PC-9 (cell line): ENCODE results near the gene ZMYM4. TPM values are rescaled to one million over a fixed set of nuclear protein-coding genes. Genes with fewer than 3 reads are reported as not detected.

Source experiments
- BruUV-seq: library from RNA; stranded (reverse); fragments of 400-500 nt; replicated peaks from 2 replicates; lab custom pipeline; 2021; lab: Mats Ljungman, UMichigan
- CTCF ChIA-PET: fragments of 300-600 bp; sonication (Branson Sonifier 250); formaldehyde crosslinking; loops from one replicate; lab custom pipeline; 2022; ENCODE audit warnings: antibody characterized with exemption; lab: Charles Lee
- POLR2A ChIA-PET: fragments of 300-600 bp; sonication (Branson Sonifier 250); formaldehyde crosslinking; loops from one replicate; lab custom pipeline; 2022; ENCODE audit warnings: antibody characterized with exemption; ENCODE audit not compliant: unreplicated experiment; lab: Charles Lee
- DNase-seq, 2 experiments: peaks; one replicate each; pipeline versions ENCODE4 v3.0.0 to v3.0.0-alpha.2; 2015 to 2022; ENCODE audit warnings: mixed read lengths in 1 of 2
- H2AFZ ChIP-seq: fragments of 200-600 bp; sonication (generic); 2 replicates; pipeline ENCODE4 v1.8.1; 2017; ENCODE audit warnings: antibody characterized with exemption
- H3F3A ChIP-seq: fragments of 200-600 bp; sonication (generic); 2 replicates; pipeline ENCODE4 v1.8.1; 2017; ENCODE audit warnings: antibody characterized with exemption, mild to moderate bottlenecking, low read depth; ENCODE audit not compliant: insufficient read depth
- H3K27ac ChIP-seq: fragments of 200-600 bp; sonication (generic); 2 replicates; pipeline ENCODE4 v1.6.1; 2016; ENCODE audit warnings: mixed run types
- H3K27me3 ChIP-seq: fragments of 200-600 bp; sonication (generic); 2 replicates; pipeline ENCODE4 v1.6.1; 2016; ENCODE audit warnings: low read depth, mixed run types; ENCODE audit not compliant: insufficient read depth
- H3K36me3 ChIP-seq: fragments of 200-600 bp; sonication (generic); 2 replicates; pipeline ENCODE4 v1.6.1; 2016; ENCODE audit warnings: low read depth, mixed run types
- H3K4me1 ChIP-seq: fragments of 200-600 bp; sonication (generic); replicated peaks from 2 replicates; pipeline ENCODE4 v1.6.1; 2016; ENCODE audit warnings: mixed run types; ENCODE audit not compliant: insufficient read depth
- H3K4me2 ChIP-seq: fragments of 200-600 bp; sonication (generic); 2 replicates; pipeline ENCODE4 v1.6.1; 2017; ENCODE audit warnings: mixed run types
- H3K4me3 ChIP-seq: fragments of 200-600 bp; sonication (generic); 2 replicates; pipeline ENCODE4 v1.6.1; 2016; ENCODE audit warnings: mixed run types
- H3K79me2 ChIP-seq: fragments of 200-600 bp; sonication (generic); 2 replicates; pipeline ENCODE4 v1.6.1; 2017; ENCODE audit warnings: low read depth, mixed run types
- H3K9me2 ChIP-seq: fragments of 200-600 bp; sonication (generic); 2 replicates; pipeline ENCODE4 v1.8.1; 2017; ENCODE audit warnings: mild to moderate bottlenecking; ENCODE audit not compliant: insufficient read depth
- H3K9me3 ChIP-seq: fragments of 200-600 bp; sonication (generic); 2 replicates; pipeline ENCODE4 v1.8.1; 2016; ENCODE audit warnings: low read depth; ENCODE audit not compliant: insufficient read depth
- H4K20me1 ChIP-seq: fragments of 200-600 bp; sonication (generic); 2 replicates; pipeline ENCODE4 v1.8.1; 2017; ENCODE audit not compliant: insufficient read depth
- EZH2 ChIP-seq: fragments of 200-600 bp; sonication (generic); IDR thresholded peaks from 2 replicates; pipeline ENCODE4 v1.8.0; 2017; ENCODE audit warnings: antibody characterized with exemption, low read depth
- intact Hi-C: fragments of 100-400 bp; cut with micrococcal nuclease; formaldehyde crosslinking; loops from one replicate; pipeline ENCODE4 v1.10.0; 2022; ENCODE audit not compliant: unreplicated experiment
- total RNA-seq: library from RNA; stranded (reverse); gene quantifications from 2 replicates; pipeline ENCODE4 v1.2.3, GENCODE V29; 2021
- TF ChIP-seq, protein P1 (sequence below): fragments of 200-600 bp; sonication (generic); conservative IDR thresholded peaks from 2 replicates; pipeline ENCODE4 v1.6.1; 2017; ENCODE audit warnings: mixed run types, antibody characterized with exemption, mild to moderate bottlenecking, moderate library complexity

Gene ZMYM4
- total RNA-seq, 1 experiment from 2014 or later: 84.4 TPM

GRCh38 chr1:35466120-35466519, 197.6 kb downstream of the ZMYM4 start:
- Histone ChIP-seq H3K27me3 (no peaks in the 10 kb centered on the region), H3K9me2 (no peaks in the 10 kb centered on the region), H3K9me3 (0 out of 2 replicates have a peak, but pooled peaks cover 7% of the 10 kb centered on the region), H3K79me2 (no peaks in the 10 kb centered on the region), H4K20me1 (peaks cover 6% of the 10 kb centered on the region; the same call in 1 of the 2 replicates), H3K4me3 (no peak overlapping the region), H3F3A (peaks cover 20% of the 10 kb centered on the region; the same call in 1 of the 2 replicates), H3K4me2 (no peak overlapping the region), H2AFZ (no peak overlapping the region), H3K36me3 (no peaks in the 10 kb centered on the region), H3K27ac (no peak overlapping the region), H3K4me1 (peaks cover 17% of the 10 kb centered on the region)
- no TSS peak for BruUV-seq
- intact Hi-C loops: no loop called here
- ChIA-PET POLR2A (no interaction called here), CTCF (no interaction called here)
- no peak for DNase-seq
- TF ChIP-seq, protein P1, sequence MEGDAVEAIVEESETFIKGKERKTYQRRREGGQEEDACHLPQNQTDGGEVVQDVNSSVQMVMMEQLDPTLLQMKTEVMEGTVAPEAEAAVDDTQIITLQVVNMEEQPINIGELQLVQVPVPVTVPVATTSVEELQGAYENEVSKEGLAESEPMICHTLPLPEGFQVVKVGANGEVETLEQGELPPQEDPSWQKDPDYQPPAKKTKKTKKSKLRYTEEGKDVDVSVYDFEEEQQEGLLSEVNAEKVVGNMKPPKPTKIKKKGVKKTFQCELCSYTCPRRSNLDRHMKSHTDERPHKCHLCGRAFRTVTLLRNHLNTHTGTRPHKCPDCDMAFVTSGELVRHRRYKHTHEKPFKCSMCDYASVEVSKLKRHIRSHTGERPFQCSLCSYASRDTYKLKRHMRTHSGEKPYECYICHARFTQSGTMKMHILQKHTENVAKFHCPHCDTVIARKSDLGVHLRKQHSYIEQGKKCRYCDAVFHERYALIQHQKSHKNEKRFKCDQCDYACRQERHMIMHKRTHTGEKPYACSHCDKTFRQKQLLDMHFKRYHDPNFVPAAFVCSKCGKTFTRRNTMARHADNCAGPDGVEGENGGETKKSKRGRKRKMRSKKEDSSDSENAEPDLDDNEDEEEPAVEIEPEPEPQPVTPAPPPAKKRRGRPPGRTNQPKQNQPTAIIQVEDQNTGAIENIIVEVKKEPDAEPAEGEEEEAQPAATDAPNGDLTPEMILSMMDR: no peak
- TF ChIP-seq EZH2: no peak

- BruUV-seq: no TSS peak
- no peak for DNase-seq
- TF ChIP-seq, protein P1: no peak
- TF ChIP-seq EZH2: no peak
- no peaks in the 10 kb centered on the region for H3K79me2 ChIP-seq
- no peak overlapping the region for H3K4me3 ChIP-seq
- H3K4me2 ChIP-seq: no peak overlapping the region
- peaks cover 20% of the 10 kb centered on the region; the same call in 1 of the 2 replicates for H3F3A ChIP-seq
- H3K27me3 ChIP-seq: no peaks in the 10 kb centered on the region
- POLR2A ChIA-PET: no interaction called here
- CTCF ChIA-PET: no interaction called here
- intact Hi-C loops: no loop called here
- H2AFZ ChIP-seq: no peak overlapping the region
- H3K27ac ChIP-seq: no peak overlapping the region
- H3K4me1 ChIP-seq: peaks cover 17% of the 10 kb centered on the region
- 0 out of 2 replicates have a peak, but pooled peaks cover 6% of the 10 kb centered on the region for H3K36me3 ChIP-seq
- H3K9me3 ChIP-seq: no peaks in the 10 kb centered on the region
- H3K9me2 ChIP-seq: no peaks in the 10 kb centered on the region
- H4K20me1 ChIP-seq: peaks cover 6% of the 10 kb centered on the region; the same call in 1 of the 2 replicates
Observed at GRCh38 chr1:35470977-35471613, 202.6 kb downstream of the ZMYM4 start.

Other genes starting within 250 kb of the ZMYM4 start
- 17.2 and 18.8 TPM in 2 replicates for gene ZMYM6, start 236.8 kb upstream of the ZMYM4 start, total RNA-seq
- 31.9 and 49.7 TPM in 2 replicates for gene ZMYM1, start 189.3 kb upstream of the ZMYM4 start, total RNA-seq
- 191 and 299 TPM in 2 replicates for gene SFPQ, start 75.6 kb upstream of the ZMYM4 start, total RNA-seq